SK-N-SH treated with all-trans-retinoic acid at 6 μM for 48 hours (cell line): ENCODE results near the gene INHBA.

Experiments used
- ATAC-seq: fragments of 200-7000 bp; cut with Tn5 transposase; 3 replicates; pipeline ENCODE4 v1.9.1; 2020; ENCODE audit warnings: mild to moderate bottlenecking, moderate library complexity
- ARNTL ChIP-seq: fragments of 450-650 bp; formaldehyde crosslinking; IDR thresholded peaks from 2 replicates; pipeline ENCODE4 v1.5.0; 2020; ENCODE audit warnings: low read depth, mild to moderate bottlenecking, moderate library complexity, borderline replicate concordance
- BACH2 ChIP-seq: fragments of 250-450 bp; sonication (Bioruptor Pico); IDR thresholded peaks from 2 replicates; pipeline ENCODE4 v1.9.0; 2021; ENCODE audit warnings: mild to moderate bottlenecking, borderline replicate concordance
- CREB5 ChIP-seq: fragments of 250-450 bp; sonication (Bioruptor Pico); IDR thresholded peaks from 2 replicates; pipeline ENCODE4 v1.5.1; 2020; ENCODE audit warnings: low read depth, mild to moderate bottlenecking, moderate library complexity
- CSDC2 ChIP-seq: fragments of 250-450 bp; sonication (Bioruptor Pico); IDR thresholded peaks from 2 replicates; pipeline ENCODE4 v1.5.0; 2020; ENCODE audit warnings: mild to moderate bottlenecking, moderate library complexity
- CSRNP3 ChIP-seq: fragments of 250-450 bp; sonication (Bioruptor Pico); IDR thresholded peaks from 2 replicates; pipeline ENCODE4 v1.5.1; 2021; ENCODE audit warnings: mild to moderate bottlenecking, moderate library complexity
- ESRRG ChIP-seq: fragments of 250-450 bp; sonication (Bioruptor Pico); IDR thresholded peaks from 2 replicates; pipeline ENCODE4 v1.6.1; 2021; ENCODE audit warnings: mild to moderate bottlenecking
- GLIS3 ChIP-seq: fragments of 250-450 bp; sonication (Bioruptor Pico); IDR thresholded peaks from 2 replicates; pipeline ENCODE4 v1.5.0; 2020; ENCODE audit warnings: mild to moderate bottlenecking, moderate library complexity
- ISL1 ChIP-seq: fragments of 250-450 bp; sonication (Bioruptor Pico); IDR thresholded peaks from 2 replicates; pipeline ENCODE4 v2.1.2; 2022; ENCODE audit warnings: mild to moderate bottlenecking, moderate library complexity
- PATZ1 ChIP-seq: fragments of 250-450 bp; sonication (Bioruptor Pico); IDR thresholded peaks from 2 replicates; pipeline ENCODE4 v1.8.0; 2020; ENCODE audit warnings: mild to moderate bottlenecking, moderate library complexity, borderline replicate concordance
- POU6F1 ChIP-seq: fragments of 250-450 bp; sonication (Bioruptor Pico); IDR thresholded peaks from 2 replicates; pipeline ENCODE4 v1.8.0; 2021; ENCODE audit warnings: low read depth, mild to moderate bottlenecking, moderate library complexity, borderline replicate concordance
- PPARA ChIP-seq: fragments of 250-450 bp; sonication (Bioruptor Pico); IDR thresholded peaks from 2 replicates; pipeline ENCODE4 v1.5.0; 2020; ENCODE audit warnings: mild to moderate bottlenecking, borderline replicate concordance
- RARB ChIP-seq: fragments of 250-450 bp; sonication (Bioruptor Pico); IDR thresholded peaks from 2 replicates; pipeline ENCODE4 v1.8.0; 2021; ENCODE audit warnings: mild to moderate bottlenecking, moderate library complexity
- TCF4 ChIP-seq: fragments of 250-450 bp; sonication (Bioruptor Pico); IDR thresholded peaks from 2 replicates; pipeline ENCODE4 v1.8.0; 2021; ENCODE audit warnings: mild to moderate bottlenecking, moderate library complexity, borderline replicate concordance
- TOX ChIP-seq: fragments of 250-450 bp; sonication (Bioruptor Pico); IDR thresholded peaks from 2 replicates; pipeline ENCODE4 v1.8.0; 2021; ENCODE audit warnings: mild to moderate bottlenecking, moderate library complexity, borderline replicate concordance
- TSHZ2 ChIP-seq: fragments of 250-450 bp; sonication (Bioruptor Pico); IDR thresholded peaks from 2 replicates; pipeline ENCODE4 v1.5.0; 2020; ENCODE audit warnings: mild to moderate bottlenecking, moderate library complexity
- ZC3H10 ChIP-seq: fragments of 250-450 bp; sonication (Bioruptor Pico); IDR thresholded peaks from 2 replicates; pipeline ENCODE4 v1.5.1; 2021; ENCODE audit warnings: mild to moderate bottlenecking, moderate library complexity
- ZFP3 ChIP-seq: fragments of 250-450 bp; sonication (Bioruptor Pico); IDR thresholded peaks from 2 replicates; pipeline ENCODE4 v1.5.0; 2020; ENCODE audit warnings: mild to moderate bottlenecking, moderate library complexity
- ZFP30 ChIP-seq: fragments of 450-650 bp; formaldehyde crosslinking; IDR thresholded peaks from 2 replicates; pipeline ENCODE4 v1.5.0; 2022; ENCODE audit warnings: mild to moderate bottlenecking, moderate library complexity
- ZNF565 ChIP-seq: fragments of 450-650 bp; formaldehyde crosslinking; conservative IDR thresholded peaks from 2 replicates; pipeline ENCODE4 v1.5.0; 2020; ENCODE audit warnings: low read depth, mild to moderate bottlenecking, moderate library complexity
- ZNF70 ChIP-seq: fragments of 450-650 bp; formaldehyde crosslinking; IDR thresholded peaks from 2 replicates; pipeline ENCODE4 v1.5.0; 2020; ENCODE audit warnings: mild to moderate bottlenecking, moderate library complexity
- ZNF8 ChIP-seq: fragments of 450-650 bp; formaldehyde crosslinking; IDR thresholded peaks from 2 replicates; pipeline ENCODE4 v1.5.0; 2020; ENCODE audit warnings: mild to moderate bottlenecking, moderate library complexity

INHBA gene

GRCh38 chr7:41730161-41730560 lies 27.3 kb upstream of the INHBA start (continued):
- TF ChIP-seq ARNTL (CRISPR knock-in tag) (no peak), ZFP3 (no peak), ZNF70 (CRISPR knock-in tag) (no peak)

GRCh38 chr7:41729059-41729458 lies 26.2 kb upstream of the INHBA start:
- TF ChIP-seq ZNF70 (CRISPR knock-in tag), result no peak
- TF ChIP-seq CSRNP3 (CRISPR knock-in tag), result no peak
- TF ChIP-seq TOX (CRISPR knock-in tag), result no peak
- TF ChIP-seq CSDC2 (CRISPR knock-in tag), result no peak
- no peak for TF ChIP-seq ZNF8
- TF ChIP-seq ISL1 (CRISPR knock-in tag), result no peak
- TF ChIP-seq CREB5 (CRISPR knock-in tag), result no peak
- no peak for TF ChIP-seq ZNF565 (CRISPR knock-in tag)
- no peak for TF ChIP-seq ZFP3
- TF ChIP-seq ESRRG (CRISPR knock-in tag), result no peak
- TF ChIP-seq TCF4 (CRISPR knock-in tag), result no peak
- no peak for TF ChIP-seq ZFP30 (CRISPR knock-in tag)
- no peak for TF ChIP-seq BACH2 (CRISPR knock-in tag)
- TF ChIP-seq RARB (CRISPR knock-in tag), result no peak
- TF ChIP-seq GLIS3 (CRISPR knock-in tag), result no peak
- no peak for TF ChIP-seq TSHZ2 (CRISPR knock-in tag)
- TF ChIP-seq ARNTL (CRISPR knock-in tag), result no peak
- no peak for TF ChIP-seq PPARA (CRISPR knock-in tag)
- TF ChIP-seq POU6F1 (CRISPR knock-in tag), result no peak
- TF ChIP-seq ZC3H10 (CRISPR knock-in tag), result no peak

GRCh38 chr7:41725013-41725412 lies 22.1 kb upstream of the INHBA start:
- TF ChIP-seq CSRNP3 (CRISPR knock-in tag), result no peak
- TF ChIP-seq BACH2 (CRISPR knock-in tag), result no peak
- TF ChIP-seq CSDC2 (CRISPR knock-in tag), result no peak
- TF ChIP-seq CREB5 (CRISPR knock-in tag), result no peak
- TF ChIP-seq ZNF70 (CRISPR knock-in tag), result no peak
- TF ChIP-seq PATZ1 (CRISPR knock-in tag), result no peak
- no peak for TF ChIP-seq ISL1 (CRISPR knock-in tag)
- TF ChIP-seq ZNF565 (CRISPR knock-in tag), result no peak
- no peak for ATAC-seq

More at GRCh38 chr7:41729059-41729458, 26.2 kb upstream of the INHBA start:
- ATAC-seq, result no peak
